AG04450 (cell line): ENCODE measurements around the gene MORC1. TPM values are rescaled to one million over a fixed set of nuclear protein-coding genes. Genes with fewer than 3 reads are reported as not detected.

Experiments
- CTCF ChIA-PET: fragments of 300-600, 350-600 bp; formaldehyde crosslinking; extraction: SDS; loops from one replicate; lab custom pipeline; 2022; ENCODE audit warnings: antibody characterized with exemption, inconsistent platforms; lab: Charles Lee
- POLR2A ChIA-PET: fragments of 350-600 bp; formaldehyde crosslinking; extraction: SDS; loops from one replicate; lab custom pipeline; 2021; ENCODE audit warnings: antibody characterized with exemption, inconsistent platforms; lab: Yijun Ruan, JAX
- DNase-seq: peaks from one replicate; pipeline ENCODE4 v3.0.0-alpha.2; 2011; ENCODE audit warnings: low read depth, low spot score
- H3K27ac ChIP-seq: one replicate; pipeline ENCODE4 v1.5.1; 2012; ENCODE audit warnings: low read depth, low read length, control low read depth
- H3K27me3 ChIP-seq: one replicate; pipeline ENCODE4 v1.6.0; 2012; ENCODE audit warnings: low read length; ENCODE audit not compliant: control insufficient read depth, insufficient read depth
- H3K4me3 ChIP-seq: 2 replicates; pipeline ENCODE4 v1.5.1; 2011; ENCODE audit warnings: mild to moderate bottlenecking, low read depth, low read length, control low read depth
- H3K9me3 ChIP-seq: 2 replicates; pipeline ENCODE4 v1.5.1; 2012; ENCODE audit warnings: low read length; ENCODE audit not compliant: control insufficient read depth, insufficient read depth
- polyA plus RNA-seq: library from polyadenylated mRNA; depleted of rRNA; stranded (reverse); fragments of >200 nt; gene quantifications from 2 replicates; pipeline ENCODE4 v1.2.3, GENCODE V29; 2011
- TF ChIP-seq, protein P1 (sequence below): IDR thresholded peaks from 2 replicates; pipeline ENCODE4 v1.5.1; 2011; ENCODE audit warnings: low read depth, low read length, control low read depth, inconsistent platforms

Gene MORC1
- polyA plus RNA-seq, 1 experiment, result not detected

DNA sequence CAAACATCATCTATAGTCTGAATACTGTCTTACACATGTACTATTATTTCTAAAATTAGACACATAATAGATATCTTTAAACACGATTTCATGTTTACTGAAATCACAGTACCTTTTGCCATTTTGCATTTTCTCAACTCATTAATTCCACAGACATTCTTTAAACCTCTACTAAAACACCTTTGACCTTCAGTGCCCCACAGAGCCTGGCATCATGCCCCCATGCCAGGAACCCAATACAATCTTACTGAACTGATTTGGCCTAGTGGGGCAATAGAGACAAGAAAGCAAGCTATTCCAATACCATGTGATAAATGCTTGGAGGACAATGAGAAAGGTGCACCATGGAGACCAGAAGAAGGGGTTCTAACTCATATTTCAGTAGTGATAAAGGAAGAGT is 144.9 kb downstream of the MORC1 start:
- TF ChIP-seq, protein P1, sequence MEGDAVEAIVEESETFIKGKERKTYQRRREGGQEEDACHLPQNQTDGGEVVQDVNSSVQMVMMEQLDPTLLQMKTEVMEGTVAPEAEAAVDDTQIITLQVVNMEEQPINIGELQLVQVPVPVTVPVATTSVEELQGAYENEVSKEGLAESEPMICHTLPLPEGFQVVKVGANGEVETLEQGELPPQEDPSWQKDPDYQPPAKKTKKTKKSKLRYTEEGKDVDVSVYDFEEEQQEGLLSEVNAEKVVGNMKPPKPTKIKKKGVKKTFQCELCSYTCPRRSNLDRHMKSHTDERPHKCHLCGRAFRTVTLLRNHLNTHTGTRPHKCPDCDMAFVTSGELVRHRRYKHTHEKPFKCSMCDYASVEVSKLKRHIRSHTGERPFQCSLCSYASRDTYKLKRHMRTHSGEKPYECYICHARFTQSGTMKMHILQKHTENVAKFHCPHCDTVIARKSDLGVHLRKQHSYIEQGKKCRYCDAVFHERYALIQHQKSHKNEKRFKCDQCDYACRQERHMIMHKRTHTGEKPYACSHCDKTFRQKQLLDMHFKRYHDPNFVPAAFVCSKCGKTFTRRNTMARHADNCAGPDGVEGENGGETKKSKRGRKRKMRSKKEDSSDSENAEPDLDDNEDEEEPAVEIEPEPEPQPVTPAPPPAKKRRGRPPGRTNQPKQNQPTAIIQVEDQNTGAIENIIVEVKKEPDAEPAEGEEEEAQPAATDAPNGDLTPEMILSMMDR, result no peak
- ChIA-PET CTCF (interaction anchor here (0.6 kb wide), 1 partner anchor 10 kb away, joined by 5 read pairs; no protein-coding TSS in a partner anchor), POLR2A (no interaction called here)

DNA sequence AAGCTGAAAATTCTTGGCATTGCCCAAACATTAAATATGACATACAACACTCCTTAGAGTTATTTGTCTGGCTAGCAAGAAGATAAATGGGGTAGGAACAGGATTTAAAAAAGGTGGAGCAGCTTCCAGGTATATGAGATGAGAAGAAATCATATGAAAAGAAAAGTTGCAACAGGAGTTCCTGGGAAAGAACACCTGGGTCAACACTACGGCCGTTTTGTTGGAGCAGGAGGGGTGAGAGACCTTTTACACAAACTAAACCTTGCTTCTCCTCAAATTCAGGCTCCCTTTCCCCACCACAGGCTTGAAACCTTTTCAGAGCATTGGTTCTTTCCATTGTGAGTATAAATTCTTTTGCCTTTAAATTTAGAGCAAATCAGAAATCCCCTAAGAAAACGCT is 145.5 kb downstream of the MORC1 start:
- ChIA-PET POLR2A (no interaction called here), CTCF (interaction anchor here (0.8 kb wide), 1 partner anchor 57 kb away, joined by 3 read pairs; no protein-coding TSS in a partner anchor)
- Histone ChIP-seq H3K27me3 (peaks cover 2% of the 10 kb centered on the region), H3K9me3 (no peaks in the 10 kb centered on the region), H3K27ac (no peak overlapping the region), H3K4me3 (no peak overlapping the region)
- no peak for DNase-seq
- TF ChIP-seq, protein P1, result no peak

More for the DNA sequence above, 144.9 kb downstream of the MORC1 start:
- Histone ChIP-seq H3K4me3 (no peak overlapping the region), H3K27ac (no peak overlapping the region), H3K9me3 (no peaks in the 10 kb centered on the region), H3K27me3 (peaks cover 2% of the 10 kb centered on the region)
- no peak for DNase-seq

DNA sequence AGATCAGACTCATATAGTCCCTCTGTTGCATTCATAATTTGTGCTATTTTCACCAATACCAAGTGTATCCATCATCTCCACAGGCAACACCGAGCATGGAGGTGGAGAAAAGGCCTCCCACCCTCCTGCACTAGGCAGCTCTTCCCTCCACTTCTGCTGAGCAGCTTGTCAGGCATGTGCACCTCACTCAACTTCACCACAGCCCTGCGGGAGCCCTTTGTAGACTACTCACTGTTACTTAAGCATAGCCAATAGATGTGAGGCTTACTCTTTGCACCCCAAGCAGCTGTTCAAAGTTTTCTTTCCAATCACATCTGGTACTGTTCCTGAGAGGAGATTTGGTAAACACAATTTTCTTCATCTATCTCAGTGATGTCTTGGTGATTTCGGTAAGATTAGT is 147.4 kb downstream of the MORC1 start:
- Histone ChIP-seq H3K9me3 (no peaks in the 10 kb centered on the region), H3K27ac (no peak overlapping the region), H3K27me3 (peaks cover 2% of the 10 kb centered on the region), H3K4me3 (no peak overlapping the region)
- TF ChIP-seq, protein P1, result no peak
- ChIA-PET CTCF (no interaction called here), POLR2A (no interaction called here)
- no peak for DNase-seq

DNA sequence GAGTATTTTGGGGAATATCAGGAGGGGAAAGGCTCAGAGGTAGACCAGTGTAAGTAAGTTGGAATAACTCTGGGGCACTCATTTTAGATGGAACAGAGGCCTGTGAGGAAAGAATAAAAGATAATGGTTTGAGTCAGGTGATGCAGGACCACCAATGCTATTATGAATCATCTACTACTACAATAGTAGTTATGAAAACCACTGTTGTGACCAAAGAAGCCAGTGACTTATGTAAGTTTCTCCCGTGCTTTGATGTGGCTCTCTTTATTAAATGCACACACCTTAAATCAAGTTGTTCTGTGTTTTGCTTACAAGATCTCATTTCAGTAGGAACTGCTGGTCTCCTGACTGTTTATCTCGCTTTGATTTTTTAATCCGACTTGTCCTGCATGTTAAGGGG is 151.2 kb downstream of the MORC1 start:
- ChIA-PET CTCF (no interaction called here), POLR2A (no interaction called here)
- Histone ChIP-seq H3K27ac (no peak overlapping the region), H3K27me3 (no peaks in the 10 kb centered on the region), H3K9me3 (no peaks in the 10 kb centered on the region), H3K4me3 (no peak overlapping the region)
- TF ChIP-seq, protein P1, result no peak
- DNase-seq, result no peak

DNA sequence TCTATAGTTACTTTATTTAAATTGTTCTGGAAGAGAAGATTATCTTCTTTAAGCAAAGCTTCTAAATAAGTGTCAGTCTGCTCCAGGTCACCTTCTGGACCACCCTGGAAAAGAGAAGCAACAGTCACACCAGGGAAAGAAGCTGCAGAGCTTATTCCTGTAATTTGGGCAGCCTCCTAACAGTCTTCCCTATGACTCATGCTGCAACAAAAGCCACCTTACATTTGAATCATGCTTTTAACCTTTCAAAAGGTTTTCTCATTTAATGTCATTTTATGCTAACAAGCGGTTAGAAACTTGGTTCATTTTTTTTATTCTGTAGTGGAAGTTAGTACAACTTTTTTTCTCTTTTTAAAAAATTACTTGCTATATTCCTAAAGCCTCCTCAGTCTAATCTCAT is 158.9 kb downstream of the MORC1 start:
- TF ChIP-seq, protein P1, result no peak
- ChIA-PET CTCF (no interaction called here), POLR2A (no interaction called here)

More for the DNA sequence above, 158.9 kb downstream of the MORC1 start:
- H3K9me3 ChIP-seq, result no peaks in the 10 kb centered on the region
- no peak overlapping the region for H3K4me3 ChIP-seq
- H3K27ac ChIP-seq, result no peak overlapping the region
- no peak for DNase-seq
- H3K27me3 ChIP-seq, result no peaks in the 10 kb centered on the region
